Cardiac muscle cell (in vitro differentiated cells and primary cell): ENCODE data around the gene RAP1B. TPM values are rescaled to one million over a fixed set of nuclear protein-coding genes. Genes with fewer than 3 reads are reported as not detected.
A peak's percentile ranks its signal among the peaks of the same experiment; 100 is the strongest.

ENCODE experiments used
- DNase-seq, 2 donors: peaks; one replicate each; pipeline versions ENCODE4 v3.0.0 to v3.0.0-alpha.2; 2010 to 2017; ENCODE audit warnings: low read depth in 1 of 2, low spot score in 1 of 2
- H3K27ac ChIP-seq: fragments of 200-600 bp; sonication (generic); 2 replicates; pipeline ENCODE4 v1.5.1; 2016
- H3K27me3 ChIP-seq: fragments of 200-600 bp; sonication (generic); 2 replicates; pipeline ENCODE4 v1.6.0; 2016; ENCODE audit warnings: control low read depth
- H3K36me3 ChIP-seq: fragments of 200-600 bp; sonication (generic); 2 replicates; pipeline ENCODE4 v1.5.1; 2016; ENCODE audit warnings: control low read depth
- H3K4me1 ChIP-seq: fragments of 200-600 bp; sonication (generic); 2 replicates; pipeline ENCODE4 v1.8.1; 2017; ENCODE audit warnings: low read depth, mild to moderate bottlenecking, mixed run types
- H3K4me3 ChIP-seq: fragments of 200-600 bp; sonication (generic); 2 replicates; pipeline ENCODE4 v1.5.1; 2016; ENCODE audit warnings: mild to moderate bottlenecking
- H3K9me3 ChIP-seq: fragments of 200-600 bp; sonication (generic); 2 replicates; pipeline ENCODE4 v1.5.1; 2017; ENCODE audit warnings: low read depth, mild to moderate bottlenecking, control low read depth
- polyA plus RNA-seq: library from polyadenylated mRNA; unstranded; fragments of >200 nt; fragmentation: Nextera tagmentation; extraction: Ambion mirVana; gene quantifications from 2 replicates; pipeline ENCODE4 v1.2.1, GENCODE V29; 2016
- total RNA-seq: library from RNA; depleted of rRNA; stranded (reverse); fragments of >200 nt; gene quantifications from 2 replicates; pipeline ENCODE4 v1.2.3, GENCODE V29; 2016
- TF ChIP-seq, protein P1 (sequence below): IDR thresholded peaks from 2 replicates; pipeline ENCODE4 v1.5.1; 2012; ENCODE audit warnings: low read depth, mild to moderate bottlenecking, low read length

RAP1B gene
- total and polyA plus RNA-seq, 2 experiments from 2014 or later, result 79.9 to 148 TPM

GRCh38 chr12:68614105-68614679 lies 3.5 kb downstream of the RAP1B start:
- peaks cover 28% of the 10 kb centered on the region for H3K4me1 ChIP-seq
- TF ChIP-seq, protein P1, sequence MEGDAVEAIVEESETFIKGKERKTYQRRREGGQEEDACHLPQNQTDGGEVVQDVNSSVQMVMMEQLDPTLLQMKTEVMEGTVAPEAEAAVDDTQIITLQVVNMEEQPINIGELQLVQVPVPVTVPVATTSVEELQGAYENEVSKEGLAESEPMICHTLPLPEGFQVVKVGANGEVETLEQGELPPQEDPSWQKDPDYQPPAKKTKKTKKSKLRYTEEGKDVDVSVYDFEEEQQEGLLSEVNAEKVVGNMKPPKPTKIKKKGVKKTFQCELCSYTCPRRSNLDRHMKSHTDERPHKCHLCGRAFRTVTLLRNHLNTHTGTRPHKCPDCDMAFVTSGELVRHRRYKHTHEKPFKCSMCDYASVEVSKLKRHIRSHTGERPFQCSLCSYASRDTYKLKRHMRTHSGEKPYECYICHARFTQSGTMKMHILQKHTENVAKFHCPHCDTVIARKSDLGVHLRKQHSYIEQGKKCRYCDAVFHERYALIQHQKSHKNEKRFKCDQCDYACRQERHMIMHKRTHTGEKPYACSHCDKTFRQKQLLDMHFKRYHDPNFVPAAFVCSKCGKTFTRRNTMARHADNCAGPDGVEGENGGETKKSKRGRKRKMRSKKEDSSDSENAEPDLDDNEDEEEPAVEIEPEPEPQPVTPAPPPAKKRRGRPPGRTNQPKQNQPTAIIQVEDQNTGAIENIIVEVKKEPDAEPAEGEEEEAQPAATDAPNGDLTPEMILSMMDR, result no peak
- H3K4me3 ChIP-seq, result no peak overlapping the region
- no peaks in the 10 kb centered on the region for H3K36me3 ChIP-seq
- H3K27ac ChIP-seq, result no peak overlapping the region
- no peaks in the 10 kb centered on the region for H3K9me3 ChIP-seq
- DNase-seq, result no peak
- H3K27me3 ChIP-seq, result no peaks in the 10 kb centered on the region

DNA sequence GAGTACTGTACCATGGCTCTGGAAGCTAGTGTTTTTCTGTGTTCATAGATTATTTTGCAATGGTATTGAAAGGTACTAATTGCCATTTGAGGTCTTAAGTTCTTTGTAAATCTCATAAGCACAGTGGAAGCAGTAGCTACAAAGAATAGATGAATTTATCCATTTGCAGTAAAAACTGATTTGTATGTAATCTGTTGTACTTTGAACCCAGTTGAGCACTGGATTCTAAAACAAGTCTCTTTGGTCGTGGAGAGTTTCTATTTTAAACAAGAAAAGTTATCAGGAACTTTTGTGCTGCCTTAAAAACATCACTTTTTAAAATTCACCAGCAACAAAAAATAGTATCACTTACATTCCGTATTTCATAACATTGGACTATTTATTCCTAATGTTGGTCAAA lies 4.1 kb downstream of the RAP1B start:
- Histone ChIP-seq H3K27me3 (no peaks in the 10 kb centered on the region), H3K36me3 (no peaks in the 10 kb centered on the region), H3K4me3 (no peak overlapping the region), H3K4me1 (peaks cover 28% of the 10 kb centered on the region), H3K27ac (no peak overlapping the region), H3K9me3 (no peaks in the 10 kb centered on the region)
- TF ChIP-seq, protein P1, result no peak
- no peak for DNase-seq

- H3K4me3 ChIP-seq, result no peak overlapping the region
- H3K27ac ChIP-seq, result no peak overlapping the region
- H3K9me3 ChIP-seq, result no peaks in the 10 kb centered on the region
- peak in 1 of 2 donors; percentile 63 for DNase-seq
- no peaks in the 10 kb centered on the region for H3K36me3 ChIP-seq
- no peaks in the 10 kb centered on the region for H3K27me3 ChIP-seq
- peaks cover 24% of the 10 kb centered on the region for H3K4me1 ChIP-seq
- TF ChIP-seq, protein P1, result no peak
These were observed 6.6 kb downstream of the RAP1B start for GRCh38 chr12:68617160-68617926.

DNA sequence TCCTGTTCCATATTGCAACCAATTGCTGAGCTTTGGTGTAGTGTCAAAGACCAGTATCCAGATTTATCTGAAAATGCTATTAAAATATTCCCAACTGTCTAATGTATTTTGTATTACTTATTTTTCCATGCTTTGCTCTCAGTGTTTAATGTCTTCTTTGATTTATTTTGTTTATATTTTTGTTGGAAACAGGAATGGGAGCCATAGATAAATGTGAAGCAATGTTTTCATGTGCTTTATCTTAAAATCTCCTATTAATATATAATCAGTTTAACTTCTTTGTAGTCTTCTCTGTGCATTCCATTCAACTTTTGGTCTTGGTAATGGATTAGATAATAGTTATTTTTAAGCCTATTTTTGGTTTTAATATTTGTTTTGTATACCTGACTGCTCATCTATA lies 8.8 kb downstream of the RAP1B start:
- no peak overlapping the region for H3K27ac ChIP-seq
- H3K4me3 ChIP-seq, result no peak overlapping the region
- peaks cover 7% of the 10 kb centered on the region for H3K4me1 ChIP-seq
- H3K27me3 ChIP-seq, result no peaks in the 10 kb centered on the region
- H3K36me3 ChIP-seq, result no peaks in the 10 kb centered on the region
- TF ChIP-seq, protein P1, result no peak
- no peak for DNase-seq
- H3K9me3 ChIP-seq, result no peaks in the 10 kb centered on the region

GRCh38 chr12:68620519-68621471 lies 10.1 kb downstream of the RAP1B start:
- TF ChIP-seq, protein P1, result no peak
- no peaks in the 10 kb centered on the region for H3K4me1 ChIP-seq
- no peak overlapping the region for H3K4me3 ChIP-seq
- no peak for DNase-seq
- H3K27ac ChIP-seq, result peak overlapping the region; percentile 2
- no peaks in the 10 kb centered on the region for H3K9me3 ChIP-seq
- H3K27me3 ChIP-seq, result no peaks in the 10 kb centered on the region
- no peaks in the 10 kb centered on the region for H3K36me3 ChIP-seq
